ENCODE results near the gene TIMELESS.

GRCh38 chr12:56468216-56469006 is 19.2 kb upstream of the TIMELESS start, which contains the start of gene SPRYD4:
- TF ChIP-seq, protein P1, sequence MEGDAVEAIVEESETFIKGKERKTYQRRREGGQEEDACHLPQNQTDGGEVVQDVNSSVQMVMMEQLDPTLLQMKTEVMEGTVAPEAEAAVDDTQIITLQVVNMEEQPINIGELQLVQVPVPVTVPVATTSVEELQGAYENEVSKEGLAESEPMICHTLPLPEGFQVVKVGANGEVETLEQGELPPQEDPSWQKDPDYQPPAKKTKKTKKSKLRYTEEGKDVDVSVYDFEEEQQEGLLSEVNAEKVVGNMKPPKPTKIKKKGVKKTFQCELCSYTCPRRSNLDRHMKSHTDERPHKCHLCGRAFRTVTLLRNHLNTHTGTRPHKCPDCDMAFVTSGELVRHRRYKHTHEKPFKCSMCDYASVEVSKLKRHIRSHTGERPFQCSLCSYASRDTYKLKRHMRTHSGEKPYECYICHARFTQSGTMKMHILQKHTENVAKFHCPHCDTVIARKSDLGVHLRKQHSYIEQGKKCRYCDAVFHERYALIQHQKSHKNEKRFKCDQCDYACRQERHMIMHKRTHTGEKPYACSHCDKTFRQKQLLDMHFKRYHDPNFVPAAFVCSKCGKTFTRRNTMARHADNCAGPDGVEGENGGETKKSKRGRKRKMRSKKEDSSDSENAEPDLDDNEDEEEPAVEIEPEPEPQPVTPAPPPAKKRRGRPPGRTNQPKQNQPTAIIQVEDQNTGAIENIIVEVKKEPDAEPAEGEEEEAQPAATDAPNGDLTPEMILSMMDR (IDR thresholded peaks at IDR 0.05), result peak; percentile 20 to 61 (median 50)
- TF ChIP-seq POLR2A (IDR thresholded peaks at IDR 0.05; ENCODE audit: low read depth), result peak; percentile 65
- peak; percentile 96 to 97 for TF ChIP-seq POLR2AphosphoS5 (IDR thresholded peaks at IDR 0.05)
